Panc1 (cell line): ENCODE data around the gene CLK4. TPM values are rescaled to one million over a fixed set of nuclear protein-coding genes. Genes with fewer than 3 reads are reported as not detected.

Experiments
- ATAC-seq: fragments of 200-7000 bp; cut with Tn5 transposase; 2 replicates; pipeline ENCODE4 v1.9.1; 2020; ENCODE audit warnings: mild to moderate bottlenecking, moderate library complexity
- BruUV-seq: library from RNA; stranded (reverse); fragments of 400-500 nt; replicated peaks from 2 replicates; lab custom pipeline; 2021; lab: Mats Ljungman, UMichigan
- CTCF ChIA-PET: fragments of 300-600 bp; sonication (Branson Sonifier 250); formaldehyde crosslinking; loops from one replicate; lab custom pipeline; 2022; ENCODE audit warnings: antibody characterized with exemption; lab: Charles Lee
- POLR2A ChIA-PET: fragments of 300-600 bp; sonication (Branson Sonifier 250); formaldehyde crosslinking; loops from one replicate; lab custom pipeline; 2022; ENCODE audit warnings: antibody characterized with exemption; lab: Charles Lee
- DNase-seq: peaks from one replicate; pipeline ENCODE4 v3.0.0-alpha.2; 2010; ENCODE audit warnings: low read depth, low spot score
- H3K27ac ChIP-seq: 2 replicates; pipeline ENCODE4 v1.5.1; 2011; ENCODE audit warnings: mild to moderate bottlenecking, low read length, inconsistent platforms
- H3K27me3 ChIP-seq: fragments of 200-500 bp; sonication (Bioruptor generic); 2 replicates; pipeline ENCODE4 v1.6.0; 2014; ENCODE audit warnings: low read length, inconsistent platforms; ENCODE audit not compliant: control insufficient read depth, insufficient read depth
- H3K36me3 ChIP-seq: fragments of 200-500 bp; sonication (Bioruptor generic); 2 replicates; pipeline ENCODE4 v1.5.1; 2014; ENCODE audit warnings: inconsistent platforms, mild to moderate bottlenecking, low read length, moderate library complexity; ENCODE audit not compliant: control insufficient read depth, insufficient read depth
- H3K4me1 ChIP-seq: 2 replicates; pipeline ENCODE4 v1.5.1; 2011; ENCODE audit warnings: inconsistent platforms, mild to moderate bottlenecking, low read length, moderate library complexity; ENCODE audit not compliant: control insufficient read depth, insufficient read depth
- H3K4me3 ChIP-seq, 2 experiments: 2 replicates each; pipeline ENCODE4 v1.5.1; 2011 to 2012; ENCODE audit warnings: low read depth in 2 of 2, low read length in 2 of 2, mild to moderate bottlenecking in 2 of 2, inconsistent platforms in 1 of 2, moderate library complexity in 1 of 2
- H3K9me3 ChIP-seq: fragments of 200-500 bp; sonication (Bioruptor generic); 2 replicates; pipeline ENCODE4 v1.5.1; 2014; ENCODE audit warnings: low read depth, mild to moderate bottlenecking, inconsistent platforms, low read length, moderate library complexity; ENCODE audit not compliant: control insufficient read depth, insufficient read depth
- POLR2AphosphoS5 ChIP-seq: IDR thresholded peaks from 2 replicates; pipeline ENCODE4 v1.6.1; 2012; ENCODE audit warnings: mild to moderate bottlenecking, low read depth, low read length, moderate library complexity
- SIN3A ChIP-seq: IDR thresholded peaks from 2 replicates; pipeline ENCODE4 v1.6.1; 2012; ENCODE audit warnings: low read depth, mild to moderate bottlenecking, low read length, moderate library complexity, borderline replicate concordance; ENCODE audit not compliant: insufficient read depth
- TCF7L2 ChIP-seq: IDR thresholded peaks from 2 replicates; pipeline ENCODE4 v1.6.1; 2011; ENCODE audit warnings: mild to moderate bottlenecking, low read depth, low read length, inconsistent platforms
- in situ Hi-C: cut with HindIII; loops from 2 replicates; pipeline ENCODE4 v1.10.0; 2016; ENCODE audit warnings: low sequenced_read_pairs, low pct_unique_long_range_greater_than_20kb
- intact Hi-C: fragments of 100-400 bp; cut with micrococcal nuclease; formaldehyde crosslinking; loops from one replicate; pipeline ENCODE4 v1.10.0; 2022; ENCODE audit not compliant: unreplicated experiment
- total RNA-seq: library from RNA; stranded (reverse); gene quantifications from one replicate; pipeline ENCODE4 v1.2.1, GENCODE V29; 2021; ENCODE audit not compliant: unreplicated experiment
- TF ChIP-seq, protein P1 (sequence below): fragments of 450-650 bp; IDR thresholded peaks from 2 replicates; pipeline ENCODE4 v1.5.1; 2017; ENCODE audit warnings: mild to moderate bottlenecking
- TF ChIP-seq, protein P2 (sequence below), 2 experiments: IDR thresholded peaks; 2 replicates each; pipeline ENCODE4 v1.6.1; 2011 to 2012; ENCODE audit warnings: low read depth in 2 of 2, control low read depth in 1 of 2, low read length in 1 of 2, mild to moderate bottlenecking in 1 of 2, moderate library complexity in 1 of 2; ENCODE audit not compliant: insufficient read depth in 1 of 2

The CLK4 gene
- total RNA-seq, 1 experiment from 2014 or later, result 23.4 TPM

DNA sequence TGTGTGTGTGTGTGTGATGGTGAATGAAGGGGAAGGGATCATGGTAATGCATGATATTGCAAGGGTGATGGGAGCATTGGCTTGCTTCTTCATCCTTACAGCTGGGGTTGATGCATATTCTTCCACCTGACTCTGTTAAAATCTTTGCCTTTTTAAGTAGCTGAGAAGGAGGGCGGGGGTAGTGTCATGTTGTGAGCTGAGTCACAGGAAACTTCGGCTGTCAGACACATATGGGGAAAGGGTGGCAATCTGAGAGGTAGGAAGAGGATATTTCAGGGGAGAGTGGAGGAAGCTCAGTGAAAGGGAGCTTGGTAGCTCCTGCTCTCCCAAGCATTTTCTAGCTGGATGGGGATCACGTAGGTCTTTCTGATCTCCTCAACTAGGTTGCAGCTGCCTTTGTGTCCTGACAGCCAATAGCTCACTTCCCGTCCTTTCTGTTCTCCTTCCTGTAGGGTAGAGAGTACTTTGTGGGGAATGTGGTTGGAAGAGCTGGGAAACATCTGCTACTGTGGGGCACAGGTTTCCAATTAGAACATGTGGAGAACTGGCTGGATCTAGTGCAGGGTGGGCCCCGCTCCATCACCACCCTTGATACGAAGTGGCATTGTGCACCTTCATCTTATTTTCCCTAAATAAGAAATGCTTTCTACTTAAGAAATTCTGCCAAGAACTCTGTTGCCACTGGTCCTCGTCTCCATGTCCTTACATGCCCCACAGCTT is 18.1 kb upstream of the CLK4 start:
- Histone ChIP-seq H3K4me1 (no peaks in the 10 kb centered on the region; the same call in 1 of the 2 replicates), H3K9me3 (no peaks in the 10 kb centered on the region; the same call in 1 of the 2 replicates), H3K27me3 (no peaks in the 10 kb centered on the region), H3K27ac (no peak overlapping the region), H3K36me3 (no peaks in the 10 kb centered on the region), H3K4me3 (no peak overlapping the region)
- TF ChIP-seq, protein P1, sequence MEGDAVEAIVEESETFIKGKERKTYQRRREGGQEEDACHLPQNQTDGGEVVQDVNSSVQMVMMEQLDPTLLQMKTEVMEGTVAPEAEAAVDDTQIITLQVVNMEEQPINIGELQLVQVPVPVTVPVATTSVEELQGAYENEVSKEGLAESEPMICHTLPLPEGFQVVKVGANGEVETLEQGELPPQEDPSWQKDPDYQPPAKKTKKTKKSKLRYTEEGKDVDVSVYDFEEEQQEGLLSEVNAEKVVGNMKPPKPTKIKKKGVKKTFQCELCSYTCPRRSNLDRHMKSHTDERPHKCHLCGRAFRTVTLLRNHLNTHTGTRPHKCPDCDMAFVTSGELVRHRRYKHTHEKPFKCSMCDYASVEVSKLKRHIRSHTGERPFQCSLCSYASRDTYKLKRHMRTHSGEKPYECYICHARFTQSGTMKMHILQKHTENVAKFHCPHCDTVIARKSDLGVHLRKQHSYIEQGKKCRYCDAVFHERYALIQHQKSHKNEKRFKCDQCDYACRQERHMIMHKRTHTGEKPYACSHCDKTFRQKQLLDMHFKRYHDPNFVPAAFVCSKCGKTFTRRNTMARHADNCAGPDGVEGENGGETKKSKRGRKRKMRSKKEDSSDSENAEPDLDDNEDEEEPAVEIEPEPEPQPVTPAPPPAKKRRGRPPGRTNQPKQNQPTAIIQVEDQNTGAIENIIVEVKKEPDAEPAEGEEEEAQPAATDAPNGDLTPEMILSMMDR, result no peak
- TF ChIP-seq, protein P2, sequence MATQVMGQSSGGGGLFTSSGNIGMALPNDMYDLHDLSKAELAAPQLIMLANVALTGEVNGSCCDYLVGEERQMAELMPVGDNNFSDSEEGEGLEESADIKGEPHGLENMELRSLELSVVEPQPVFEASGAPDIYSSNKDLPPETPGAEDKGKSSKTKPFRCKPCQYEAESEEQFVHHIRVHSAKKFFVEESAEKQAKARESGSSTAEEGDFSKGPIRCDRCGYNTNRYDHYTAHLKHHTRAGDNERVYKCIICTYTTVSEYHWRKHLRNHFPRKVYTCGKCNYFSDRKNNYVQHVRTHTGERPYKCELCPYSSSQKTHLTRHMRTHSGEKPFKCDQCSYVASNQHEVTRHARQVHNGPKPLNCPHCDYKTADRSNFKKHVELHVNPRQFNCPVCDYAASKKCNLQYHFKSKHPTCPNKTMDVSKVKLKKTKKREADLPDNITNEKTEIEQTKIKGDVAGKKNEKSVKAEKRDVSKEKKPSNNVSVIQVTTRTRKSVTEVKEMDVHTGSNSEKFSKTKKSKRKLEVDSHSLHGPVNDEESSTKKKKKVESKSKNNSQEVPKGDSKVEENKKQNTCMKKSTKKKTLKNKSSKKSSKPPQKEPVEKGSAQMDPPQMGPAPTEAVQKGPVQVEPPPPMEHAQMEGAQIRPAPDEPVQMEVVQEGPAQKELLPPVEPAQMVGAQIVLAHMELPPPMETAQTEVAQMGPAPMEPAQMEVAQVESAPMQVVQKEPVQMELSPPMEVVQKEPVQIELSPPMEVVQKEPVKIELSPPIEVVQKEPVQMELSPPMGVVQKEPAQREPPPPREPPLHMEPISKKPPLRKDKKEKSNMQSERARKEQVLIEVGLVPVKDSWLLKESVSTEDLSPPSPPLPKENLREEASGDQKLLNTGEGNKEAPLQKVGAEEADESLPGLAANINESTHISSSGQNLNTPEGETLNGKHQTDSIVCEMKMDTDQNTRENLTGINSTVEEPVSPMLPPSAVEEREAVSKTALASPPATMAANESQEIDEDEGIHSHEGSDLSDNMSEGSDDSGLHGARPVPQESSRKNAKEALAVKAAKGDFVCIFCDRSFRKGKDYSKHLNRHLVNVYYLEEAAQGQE (IDR thresholded peaks at IDR 0.05; ENCODE audit: insufficient read depth in 1 of 2, low read depth in 2 of 2, low read length in 1 of 2), result no peak
- TF ChIP-seq TCF7L2, result no peak
- TF ChIP-seq SIN3A, result no peak
- no peak for TF ChIP-seq POLR2AphosphoS5
- CTCF ChIA-PET, result no interaction called here
- POLR2A ChIA-PET, result no interaction called here
- ATAC-seq (no peak), DNase-seq (no peak)
- BruUV-seq, result no TSS peak
- intact Hi-C loops, result no loop called here
- in situ Hi-C loops, result no loop called here

- Histone ChIP-seq H3K36me3 (no peaks in the 10 kb centered on the region), H3K4me3 (no peak overlapping the region), H3K9me3 (no peaks in the 10 kb centered on the region; the same call in 1 of the 2 replicates), H3K27ac (peak overlapping the region; percentile 18; the same call in 1 of the 2 replicates), H3K4me1 (no peaks in the 10 kb centered on the region; the same call in 1 of the 2 replicates), H3K27me3 (no peaks in the 10 kb centered on the region)
- no TSS peak for BruUV-seq
- intact Hi-C loops, result no loop called here
- in situ Hi-C loops, result no loop called here
- ChIA-PET CTCF (no interaction called here), POLR2A (no interaction called here)
- TF ChIP-seq, protein P1, result no peak
- no peak for TF ChIP-seq POLR2AphosphoS5
- TF ChIP-seq, protein P2 (IDR thresholded peaks at IDR 0.05; ENCODE audit: insufficient read depth in 1 of 2, low read depth in 2 of 2, low read length in 1 of 2), result no peak
- TF ChIP-seq TCF7L2, result no peak
- TF ChIP-seq SIN3A, result no peak
- ATAC-seq (peak; percentile 86), DNase-seq (no peak)
These were observed 15.6 kb upstream of the CLK4 start for GRCh38 chr5:178642351-178642909.
